Heart left ventricle (tissue), 16 donors: Measurements from ENCODE around the gene WDR6. TPM values are rescaled to one million over a fixed set of nuclear protein-coding genes. Genes with fewer than 3 reads are reported as not detected.

Source experiments
- ATAC-seq, 4 donors: fragments of 200-7000 bp; cut with Tn5 transposase; one replicate each; pipeline ENCODE4 v1.9.1; 2020 to 2022; ENCODE audit warnings: moderate library complexity in 4 of 4, mild to moderate bottlenecking in 3 of 4, moderate number of reproducible peaks in 1 of 4
- DNase-seq, 5 donors: peaks; one replicate each; pipeline ENCODE4 v3.0.0-alpha.2; 2020
- H3K27ac ChIP-seq, 12 donors: fragments of 200-600 bp; sonication (generic) in 4 of 12; one replicate each; pipeline versions ENCODE4 v1.5.0 to v1.8.0; 2016 to 2022; ENCODE audit warnings: mild to moderate bottlenecking in 2 of 12
- H3K27me3 ChIP-seq, 9 donors: fragments of 200-600 bp; sonication (generic) in 2 of 9; one replicate each; pipeline versions ENCODE4 v1.5.1 to v1.8.0; 2016 to 2022; ENCODE audit warnings: mild to moderate bottlenecking in 3 of 9
- H3K36me3 ChIP-seq, 9 donors: fragments of 200-600 bp; sonication (generic) in 2 of 9; one replicate each; pipeline versions ENCODE4 v1.5.0 to v1.8.0; 2018 to 2022; ENCODE audit warnings: mild to moderate bottlenecking in 2 of 9
- H3K4me1 ChIP-seq, 12 donors: fragments of 200-600 bp; sonication (generic) in 4 of 12; one replicate each; pipeline versions ENCODE4 v1.5.0 to v1.8.0; 2016 to 2022; ENCODE audit warnings: mild to moderate bottlenecking in 3 of 12
- H3K4me3 ChIP-seq, 12 donors: fragments of 200-600 bp; sonication (generic) in 4 of 12; one replicate each; pipeline versions ENCODE4 v1.5.0 to v1.8.0; 2017 to 2022; ENCODE audit warnings: mild to moderate bottlenecking in 9 of 12, moderate library complexity in 4 of 12
- H3K9me3 ChIP-seq, 12 donors: fragments of 200-600 bp; sonication (generic) in 4 of 12; one replicate each; pipeline versions ENCODE4 v1.5.0 to v1.8.0; 2016 to 2022; ENCODE audit warnings: mild to moderate bottlenecking in 1 of 12
- CTCF ChIP-seq, 12 donors: fragments of 200-600 bp; sonication (generic) in 4 of 12; IDR thresholded peaks; one replicate each; pipeline versions ENCODE4 v1.5.0 to v1.8.0; 2018 to 2022; ENCODE audit warnings: antibody characterized with exemption in 12 of 12, mild to moderate bottlenecking in 5 of 12
- POLR2A ChIP-seq, 2 donors: fragments of 450-650 bp; IDR thresholded peaks; one replicate each; pipeline ENCODE4 v1.6.1; 2017; ENCODE audit warnings: antibody characterized with exemption in 2 of 2, mild to moderate bottlenecking in 2 of 2, moderate library complexity in 2 of 2
- WGBS, 4 donors: extraction: QIAGEN DNeasy Blood & Tissue Kit in 2 of 4; methylation state at CpG; one replicate each; pipeline versions ENCODE4 v1.1.5 to v1.1.7; 2013 to 2018; 5-methylcytosine and 5-hydroxymethylcytosine counted together
- intact Hi-C, 10 donors: fragments of 100-400 bp; cut with DNase I; formaldehyde crosslinking; loops; one replicate each; pipeline versions ENCODE4 v1.11.1 to v1.14.2; 2022
- polyA plus RNA-seq, 2 donors: library from polyadenylated mRNA; stranded (reverse); fragments of 200-250 nt; gene quantifications; one replicate each; pipeline ENCODE4 v1.2.3, GENCODE V29; 2013
- total RNA-seq, 9 donors: library from RNA; depleted of rRNA in 2 of 9; stranded (reverse); fragments of >200 nt in 2 of 9; fragmentation: NEBNext Ultra II Directional in 3 of 9; extraction: Animal tissue kit (Norgen Biotek cat#: 25700) in 3 of 9; gene quantifications; one replicate each; pipeline versions ENCODE4 v1.1.0 to v1.2.4, GENCODE V29; 2016 to 2023
- donor health status: ischemic (EF 13 %, LVEDD 7.1; RV severe dilation, severe dysfunction).
- donor health status: healthy with polysubstance abuse.
- donor health status: DM: no; HTN: yes; CAD: no.
- donor health status: DM: no; HTN: no; CAD: no.
- donor health status: ischemic (EF 25% LVEDD 6.9; RV normal size, moderate dysfunction).
- donor health status: ischemic (EF 25% LVEDD 5.7; RV mildly dilated, moderate dysfunction).
- donor health status: healthy.
- donor health status: DM: yes; HTN: yes; CAD: no.
- donor health status: ischemic (EF 35%, LVEDD 5.7; RV mildly dilated, moderate dysfunction).
- donor health status: nonischemic (EF 11% LVEDD 7.7; RV severe dilation, severe dysfunction).
- donor health status: DM: yes; HTN: yes; CAD: no.
- donor health status: PGD.
- donor health status: ischemic (EF 29% LVEDD 5.4; RV normal size, mild dysfunction).
- donor health status: nonischemic (EF 23%, LVEDD 6.1; RV moderate dilation, normal function).

WDR6 gene
- total and polyA plus RNA-seq, 11 donors: 56.2 to 91.2 (median 77.9) TPM

- peaks cover 0 to 20% (median 16%) of the 10 kb centered on the region in 12 donors for H3K4me1 ChIP-seq
- no peak for ATAC-seq
- TF ChIP-seq CTCF (IDR thresholded peaks at IDR 0.05): no peak
- no peak for TF ChIP-seq POLR2A (IDR thresholded peaks at IDR 0.05)
- no peaks in the 10 kb centered on the region for H3K27me3 ChIP-seq
- intact Hi-C loops: no loop called here
- 86 to 93% (median 87%) methylated on average over 12 to 16 of the region's 16 CpGs for WGBS, 4 donors
- no peaks in the 10 kb centered on the region for H3K9me3 ChIP-seq
- peaks cover 0 to 15% (median 0%) of the 10 kb centered on the region in 9 donors for H3K36me3 ChIP-seq
- DNase-seq: peak in 1 of 5 donors; percentile 31
- H3K27ac ChIP-seq: no peak overlapping the region
- H3K4me3 ChIP-seq: no peak overlapping the region
Measured at GRCh38 chr3:49004352-49005302, 2.6 kb upstream of the WDR6 start.

- DNase-seq (no peak), ATAC-seq (no peak)
- H3K36me3 ChIP-seq: peaks cover 0 to 16% (median 0%) of the 10 kb centered on the region in 9 donors
- no peaks in the 10 kb centered on the region for H3K27me3 ChIP-seq
- WGBS, 4 donors: 94 to 100% (median 98%) methylated on average over 3 of the region's 3 CpGs
- TF ChIP-seq POLR2A (IDR thresholded peaks at IDR 0.05): no peak
- no peak for TF ChIP-seq CTCF (IDR thresholded peaks at IDR 0.05)
- H3K27ac ChIP-seq: no peak overlapping the region
- peaks cover 0 to 20% (median 16%) of the 10 kb centered on the region in 12 donors for H3K4me1 ChIP-seq
- intact Hi-C loops: no loop called here
- no peak overlapping the region for H3K4me3 ChIP-seq
- no peaks in the 10 kb centered on the region for H3K9me3 ChIP-seq
Measured at GRCh38 chr3:49005303-49005680, 1.9 kb upstream of the WDR6 start.

GRCh38 chr3:49005998-49006397, 1.2 kb upstream of the WDR6 start:
- Histone ChIP-seq H3K27ac (peak overlapping the region in 5 of 12 donors; percentile 91 to 99 (median 96)), H3K9me3 (no peaks in the 10 kb centered on the region), H3K4me3 (peak overlapping the region in 7 of 12 donors; percentile 62 to 91 (median 75)), H3K4me1 (peaks cover 0 to 20% (median 16%) of the 10 kb centered on the region in 12 donors), H3K36me3 (peaks cover 0 to 16% (median 0%) of the 10 kb centered on the region in 9 donors), H3K27me3 (no peaks in the 10 kb centered on the region)
- WGBS, 4 donors: 93 to 100% (median 95%) methylated on average over 4 to 5 of the region's 5 CpGs
- peak in 1 of 5 donors; percentile 33 for DNase-seq
- intact Hi-C loops: no loop called here
- no peak for ATAC-seq
- no peak for TF ChIP-seq POLR2A (IDR thresholded peaks at IDR 0.05)
- TF ChIP-seq CTCF (IDR thresholded peaks at IDR 0.05): no peak

- Histone ChIP-seq H3K9me3 (no peaks in the 10 kb centered on the region), H3K27me3 (no peaks in the 10 kb centered on the region), H3K4me1 (peaks cover 0 to 20% (median 16%) of the 10 kb centered on the region in 12 donors), H3K36me3 (peaks cover 0 to 13% (median 1%) of the 10 kb centered on the region in 9 donors), H3K4me3 (peak overlapping the region; percentile 62 to 94 (median 77)), H3K27ac (peak overlapping the region; percentile 70 to 99 (median 94))
- 1 to 6% (median 4%) methylated on average over 17 to 32 of the region's 32 CpGs for WGBS, 4 donors
- no peak for TF ChIP-seq POLR2A (IDR thresholded peaks at IDR 0.05)
- TF ChIP-seq CTCF (IDR thresholded peaks at IDR 0.05): no peak
- ATAC-seq: peak in 3 of 4 donors; percentile 1 to 13 (median 8)
- peak in 3 of 5 donors; percentile 39 to 58 (median 54) for DNase-seq
- intact Hi-C loops: no loop called here
Measured at GRCh38 chr3:49006408-49007067, 653 bp upstream of the WDR6 start.
